H9 (cell line): ENCODE data around the gene NR5A1. TPM values are rescaled to one million over a fixed set of nuclear protein-coding genes. Genes with fewer than 3 reads are reported as not detected.

Experiments used
- DNase-seq: peaks from one replicate; pipeline ENCODE4 v3.0.0-alpha.2; 2017
- H2AFZ ChIP-seq: one replicate; pipeline ENCODE4 v1.6.1; 2013; ENCODE audit warnings: mild to moderate bottlenecking, low read length, control low read depth, moderate library complexity
- H2AK5ac ChIP-seq: 2 replicates; pipeline ENCODE4 v1.6.1; 2013; ENCODE audit warnings: low read length, control low read depth, mixed read lengths; ENCODE audit not compliant: insufficient read length
- H2BK120ac ChIP-seq: one replicate; pipeline ENCODE4 v1.6.1; 2013; ENCODE audit warnings: low read depth, mild to moderate bottlenecking, low read length, control low read depth, inconsistent platforms; ENCODE audit not compliant: poor library complexity, severe bottlenecking
- H2BK12ac ChIP-seq: 2 replicates; pipeline ENCODE4 v1.6.1; 2013; ENCODE audit warnings: low read length, control low read depth, mixed read lengths, low read depth; ENCODE audit not compliant: insufficient read length
- H2BK15ac ChIP-seq: 2 replicates; pipeline ENCODE4 v1.6.1; 2013; ENCODE audit warnings: low read depth, low read length, control low read depth
- H2BK20ac ChIP-seq: one replicate; pipeline ENCODE4 v1.6.1; 2013; ENCODE audit warnings: low read depth, mild to moderate bottlenecking, low read length, control low read depth, inconsistent platforms; ENCODE audit not compliant: poor library complexity, severe bottlenecking
- H2BK5ac ChIP-seq: 2 replicates; pipeline ENCODE4 v1.6.1; 2013; ENCODE audit warnings: low read length, control low read depth, mixed read lengths; ENCODE audit not compliant: insufficient read length
- H3K14ac ChIP-seq: 2 replicates; pipeline ENCODE4 v1.6.1; 2013; ENCODE audit warnings: low read length, control low read depth; ENCODE audit not compliant: insufficient read depth
- H3K18ac ChIP-seq: 2 replicates; pipeline ENCODE4 v1.6.1; 2013; ENCODE audit warnings: low read depth, mild to moderate bottlenecking, mixed read lengths, low read length, control low read depth; ENCODE audit not compliant: insufficient read length
- H3K23ac ChIP-seq: 2 replicates; pipeline ENCODE4 v1.6.1; 2013; ENCODE audit warnings: low read length, control low read depth, mixed read lengths, low read depth; ENCODE audit not compliant: insufficient read length
- H3K23me2 ChIP-seq: 2 replicates; pipeline ENCODE4 v1.6.1; 2013; ENCODE audit warnings: low read depth, mild to moderate bottlenecking, mixed read lengths, low read length, control low read depth; ENCODE audit not compliant: insufficient read length, poor library complexity, severe bottlenecking
- H3K27ac ChIP-seq: 2 replicates; pipeline ENCODE4 v1.5.1; 2013; ENCODE audit warnings: low read length, control low read depth, mixed read lengths, low read depth; ENCODE audit not compliant: insufficient read length
- H3K27me3 ChIP-seq: 2 replicates; pipeline ENCODE4 v1.6.1; 2013; ENCODE audit warnings: low read length, control low read depth, inconsistent platforms; ENCODE audit not compliant: insufficient read depth
- H3K4ac ChIP-seq: 2 replicates; pipeline ENCODE4 v1.6.1; 2013; ENCODE audit warnings: low read depth, mild to moderate bottlenecking, control low read depth, inconsistent platforms, low read length, moderate library complexity
- H3K4me1 ChIP-seq: 2 replicates; pipeline ENCODE4 v1.6.1; 2013; ENCODE audit warnings: low read length, control low read depth, inconsistent platforms; ENCODE audit not compliant: insufficient read depth
- H3K4me2 ChIP-seq: 2 replicates; pipeline ENCODE4 v1.6.1; 2013; ENCODE audit warnings: low read length, control low read depth, mixed read lengths; ENCODE audit not compliant: insufficient read length, insufficient read depth
- H3K56ac ChIP-seq: 2 replicates; pipeline ENCODE4 v1.6.1; 2013; ENCODE audit warnings: low read depth, mild to moderate bottlenecking, mixed read lengths, low read length, control low read depth; ENCODE audit not compliant: insufficient read length
- H3K79me1 ChIP-seq: 2 replicates; pipeline ENCODE4 v1.6.1; 2013; ENCODE audit warnings: low read depth, mild to moderate bottlenecking, moderate library complexity, low read length, control low read depth, inconsistent platforms; ENCODE audit not compliant: insufficient read depth, poor library complexity, severe bottlenecking
- H3K79me2 ChIP-seq: 2 replicates; pipeline ENCODE4 v1.6.1; 2013; ENCODE audit warnings: low read length, control low read depth, inconsistent platforms; ENCODE audit not compliant: insufficient read depth
- H3K9ac ChIP-seq: 2 replicates; pipeline ENCODE4 v1.6.1; 2013; ENCODE audit warnings: low read length, control low read depth, mixed read lengths; ENCODE audit not compliant: insufficient read length; ENCODE audit errors: extremely low read depth
- H3K9me3 ChIP-seq: one replicate; pipeline ENCODE4 v1.6.1; 2013; ENCODE audit warnings: low read depth, low read length, inconsistent platforms; ENCODE audit not compliant: control insufficient read depth
- H3T11ph ChIP-seq: one replicate; pipeline ENCODE4 v1.6.1; 2013; ENCODE audit warnings: mild to moderate bottlenecking, low read length, control low read depth, inconsistent platforms
- H4K20me1 ChIP-seq: one replicate; pipeline ENCODE4 v1.6.1; 2013; ENCODE audit not compliant: control insufficient read depth, insufficient read length, insufficient read depth
- H4K5ac ChIP-seq: 2 replicates; pipeline ENCODE4 v1.6.1; 2013; ENCODE audit warnings: low read depth, mild to moderate bottlenecking, mixed read lengths, low read length, control low read depth; ENCODE audit not compliant: insufficient read length
- H4K8ac ChIP-seq: replicated peaks from 2 replicates; pipeline ENCODE4 v1.6.1; 2013; ENCODE audit warnings: low read length, control low read depth, mixed read lengths, low read depth; ENCODE audit not compliant: insufficient read length
- H4K91ac ChIP-seq: 2 replicates; pipeline ENCODE4 v1.6.1; 2013; ENCODE audit warnings: low read depth, mild to moderate bottlenecking, moderate library complexity, mixed read lengths, low read length, control low read depth; ENCODE audit not compliant: insufficient read length
- H3K27ac Mint-ChIP-seq, 3 experiments: 2 replicates in 2 of 3; 3 replicates in 1 of 3; pipeline ENCODE4 v1.8.0; 2020 to 2021; ENCODE audit warnings: mixed read lengths in 3 of 3, mild to moderate bottlenecking in 1 of 3, moderate library complexity in 1 of 3
- H3K27me3 Mint-ChIP-seq: 2 replicates; pipeline ENCODE4 v1.8.0; 2021; ENCODE audit warnings: low read depth, mild to moderate bottlenecking, moderate library complexity, mixed read lengths
- H3K36me3 Mint-ChIP-seq, 3 experiments: 2 replicates in 2 of 3; 3 replicates in 1 of 3; pipeline ENCODE4 v1.8.0; 2020 to 2021; ENCODE audit warnings: low read depth in 3 of 3, mixed read lengths in 3 of 3; ENCODE audit not compliant: insufficient read depth in 1 of 3
- H3K4me1 Mint-ChIP-seq, 2 experiments: 2 replicates each; pipeline ENCODE4 v1.8.0; 2020; ENCODE audit warnings: mixed read lengths in 2 of 2
- H3K4me3 Mint-ChIP-seq, 2 experiments: 2 replicates in 1 of 2; 3 replicates in 1 of 2; pipeline ENCODE4 v1.8.0; 2020 to 2021; ENCODE audit warnings: mild to moderate bottlenecking in 2 of 2, mixed read lengths in 2 of 2, moderate library complexity in 1 of 2
- H3K9me3 Mint-ChIP-seq, 2 experiments: 2 replicates in 1 of 2; 3 replicates in 1 of 2; pipeline ENCODE4 v1.8.0; 2020; ENCODE audit warnings: mild to moderate bottlenecking in 2 of 2, mixed read lengths in 2 of 2, moderate library complexity in 1 of 2
- CTCF ChIP-seq: fragments of 200-600 bp; sonication (generic); conservative IDR thresholded peaks from 3 replicates; pipeline ENCODE4 v1.8.0; 2021; ENCODE audit warnings: antibody characterized with exemption, mild to moderate bottlenecking
- WGBS: extraction: QIAGEN DNeasy Blood & Tissue Kit; methylation state at CpG from one replicate; pipeline ENCODE4 v1.1.7; 2013; ENCODE audit warnings: missing lambda C conversion rate, low lambda C conversion rate, mixed read lengths; ENCODE audit not compliant: insufficient read length; ENCODE audit errors: extremely low coverage; 5-methylcytosine and 5-hydroxymethylcytosine counted together
- total RNA-seq: library from RNA; stranded (reverse); gene quantifications from 2 replicates; pipeline ENCODE4 v1.2.1, GENCODE V29; 2021

Gene NR5A1
- total RNA-seq, 1 experiment from 2014 or later: 0.37 TPM

- Histone ChIP-seq H4K20me1 (no peaks in the 10 kb centered on the region), H4K91ac (no peak overlapping the region), H3K4me1 (no peaks in the 10 kb centered on the region), H2BK15ac (no peak overlapping the region), H3K4ac (no peak overlapping the region), H3K9ac (no peak overlapping the region), H2AK5ac (no peak overlapping the region), H3K18ac (no peak overlapping the region), H3K9me3 (no peaks in the 10 kb centered on the region), H4K5ac (no peak overlapping the region), H3K23ac (no peak overlapping the region), H3T11ph (no peak overlapping the region), H3K4me2 (no peak overlapping the region), H4K8ac (no peak overlapping the region), H2BK120ac (no peak overlapping the region), H3K79me2 (no peaks in the 10 kb centered on the region), H3K27ac (no peak overlapping the region), H2AFZ (no peak overlapping the region), H2BK5ac (no peak overlapping the region), H3K56ac (no peak overlapping the region), H2BK12ac (no peak overlapping the region), H2BK20ac (no peak overlapping the region), H3K27me3 (no peaks in the 10 kb centered on the region), H3K23me2 (peaks cover 2% of the 10 kb centered on the region), H3K14ac (no peak overlapping the region), H3K79me1 (no peaks in the 10 kb centered on the region)
- H3K27ac Mint-ChIP-seq: peak overlapping the region in 2 of 3 experiments; percentile 4 to 35; a peak in 2 of 7 replicates
- H3K27me3 Mint-ChIP-seq: no peaks in the 10 kb centered on the region; the same call in 1 of the 2 replicates
- no peak for TF ChIP-seq CTCF
- peaks cover 14 to 16% of the 10 kb centered on the region in 2 experiments for H3K4me1 Mint-ChIP-seq
- no peaks in the 10 kb centered on the region; a peak in 1 of 5 replicates for H3K9me3 Mint-ChIP-seq
- DNase-seq: no peak
- WGBS: no CpG with 5 or more reads among the region's 7 CpGs
- H3K36me3 Mint-ChIP-seq: peaks cover 36 to 44% (median 38%) of the 10 kb centered on the region in 3 experiments
- H3K4me3 Mint-ChIP-seq: peak overlapping the region in 1 of 2 experiments; percentile 37; a peak in 1 of 5 replicates
These were observed 13.0 kb upstream of the NR5A1 start for GRCh38 chr9:124520206-124520596.
